CD4-positive, alpha-beta T cell treated with Interleukin-2 at 100 ng/mL for 4 hours (primary cell): ENCODE measurements around the gene KCNQ1.

Experiments used
- DNase-seq: peaks from one replicate; pipeline ENCODE4 v3.0.0-alpha.2; 2020; ENCODE audit warnings: low spot score

The KCNQ1 gene

GRCh38 chr11:2796508-2797113 is 351.8 kb downstream of the KCNQ1 start:
- DNase-seq = no peak

- no peak for DNase-seq
Measured at GRCh38 chr11:2797121-2797711, 352.4 kb downstream of the KCNQ1 start.

- no peak for DNase-seq
Measured at GRCh38 chr11:2797741-2798361, 353.0 kb downstream of the KCNQ1 start.

GRCh38 chr11:2798951-2799761 is 354.3 kb downstream of the KCNQ1 start:
- DNase-seq = no peak

GRCh38 chr11:2799881-2800654 is 355.3 kb downstream of the KCNQ1 start:
- DNase-seq = no peak

GRCh38 chr11:2800655-2801531 is 356.1 kb downstream of the KCNQ1 start:
- no peak for DNase-seq

- DNase-seq = no peak
Measured at GRCh38 chr11:2801711-2802388, 357.0 kb downstream of the KCNQ1 start.

GRCh38 chr11:2802389-2803185 is 357.8 kb downstream of the KCNQ1 start:
- no peak for DNase-seq

- no peak for DNase-seq
Measured at GRCh38 chr11:2803186-2804091, 358.6 kb downstream of the KCNQ1 start.

GRCh38 chr11:2804189-2804588 is 359.4 kb downstream of the KCNQ1 start:
- DNase-seq = no peak

GRCh38 chr11:2804701-2805387 is 360.0 kb downstream of the KCNQ1 start:
- no peak for DNase-seq

GRCh38 chr11:2805388-2806056 is 360.7 kb downstream of the KCNQ1 start:
- DNase-seq = no peak

GRCh38 chr11:2806351-2807024 is 361.7 kb downstream of the KCNQ1 start:
- no peak for DNase-seq

- no peak for DNase-seq
Measured at GRCh38 chr11:2807025-2807681, 362.3 kb downstream of the KCNQ1 start.

GRCh38 chr11:2807801-2808241 is 363.0 kb downstream of the KCNQ1 start:
- no peak for DNase-seq
